Keratinocyte (primary cell): ENCODE data around the gene USH2A. TPM values are rescaled to one million over a fixed set of nuclear protein-coding genes. Genes with fewer than 3 reads are reported as not detected.

Source experiments
- DNase-seq: peaks from one replicate; pipeline ENCODE4 v3.0.0-alpha.2; 2011; ENCODE audit warnings: low read depth, missing footprints, low spot score
- FAIRE-seq: peaks from 2 replicates; lab custom pipeline; 2011; peaks lifted over from hg19 to GRCh38; lab: Jason Lieb, UNC
- H2AFZ ChIP-seq: 2 replicates; pipeline ENCODE4 v1.6.0; 2012; ENCODE audit warnings: low read length, control low read depth, inconsistent platforms; ENCODE audit not compliant: control insufficient read depth
- H3K27ac ChIP-seq: 2 replicates; pipeline ENCODE4 v1.5.1; 2011; ENCODE audit warnings: low read length; ENCODE audit not compliant: control insufficient read depth, insufficient read depth
- H3K27me3 ChIP-seq: 3 replicates; pipeline ENCODE4 v1.6.0; 2011; ENCODE audit warnings: low read length; ENCODE audit not compliant: control insufficient read depth, insufficient read depth; ENCODE audit errors: extremely low read depth
- H3K36me3 ChIP-seq, 2 experiments: 2 replicates in 1 of 2; 3 replicates in 1 of 2; pipeline ENCODE4 v1.5.1; 2011; ENCODE audit warnings: low read length in 2 of 2, mild to moderate bottlenecking in 1 of 2; ENCODE audit not compliant: control insufficient read depth in 2 of 2, insufficient read depth in 2 of 2; ENCODE audit errors: extremely low read depth in 1 of 2
- H3K4me1 ChIP-seq: 3 replicates; pipeline ENCODE4 v1.5.1; 2011; ENCODE audit warnings: low read length; ENCODE audit not compliant: control insufficient read depth, insufficient read depth; ENCODE audit errors: extremely low read depth
- H3K4me2 ChIP-seq: 3 replicates; pipeline ENCODE4 v1.6.0; 2011; ENCODE audit warnings: low read depth, low read length; ENCODE audit not compliant: control insufficient read depth, insufficient read depth; ENCODE audit errors: extremely low read depth
- H3K4me3 ChIP-seq, 3 experiments: fragments of 200-600 bp in 1 of 3; sonication (generic) in 1 of 3; 2 replicates in 2 of 3; 3 replicates in 1 of 3; pipeline ENCODE4 v1.5.1; 2011 to 2016; ENCODE audit warnings: low read length in 3 of 3, mild to moderate bottlenecking in 3 of 3, control low read depth in 2 of 3, inconsistent platforms in 1 of 3, low read depth in 1 of 3, mixed read lengths in 1 of 3, mixed run types in 1 of 3, moderate library complexity in 1 of 3; ENCODE audit not compliant: control insufficient read depth in 2 of 3, insufficient read depth in 2 of 3; ENCODE audit errors: extremely low read depth in 1 of 3
- H3K79me2 ChIP-seq: 2 replicates; pipeline ENCODE4 v1.6.0; 2012; ENCODE audit warnings: low read length; ENCODE audit not compliant: control insufficient read depth, insufficient read depth
- H3K9ac ChIP-seq: 3 replicates; pipeline ENCODE4 v1.6.0; 2011; ENCODE audit warnings: low read length; ENCODE audit not compliant: control insufficient read depth, insufficient read depth; ENCODE audit errors: extremely low read depth
- H3K9me1 ChIP-seq: 3 replicates; pipeline ENCODE4 v1.6.0; 2011; ENCODE audit warnings: low read length; ENCODE audit not compliant: control insufficient read depth, insufficient read depth; ENCODE audit errors: extremely low read depth
- H3K9me3 ChIP-seq: 2 replicates; pipeline ENCODE4 v1.5.1; 2012; ENCODE audit warnings: low read depth, low read length; ENCODE audit not compliant: control insufficient read depth
- H4K20me1 ChIP-seq: 3 replicates; pipeline ENCODE4 v1.6.0; 2011; ENCODE audit warnings: low read length; ENCODE audit not compliant: control insufficient read depth, insufficient read depth; ENCODE audit errors: extremely low read depth
- CTCF ChIP-seq, 3 experiments: IDR thresholded peaks in 1 of 3; conservative IDR thresholded peaks in 1 of 3; optimal IDR thresholded peaks in 1 of 3; 2 replicates in 2 of 3; 3 replicates in 1 of 3; pipeline versions ENCODE3 to v1.5.1; 2011; ENCODE audit warnings: low read length in 3 of 3, mild to moderate bottlenecking in 3 of 3, moderate library complexity in 2 of 3, control low read depth in 1 of 3, inconsistent platforms in 1 of 3; ENCODE audit not compliant: insufficient read depth in 2 of 3; ENCODE audit errors: extremely low read depth in 1 of 3
- EZH2 ChIP-seq: IDR thresholded peaks from one replicate; pipeline ENCODE4 v1.6.1; 2012; ENCODE audit warnings: inconsistent platforms, mild to moderate bottlenecking, low read length, moderate library complexity
- dilution Hi-C: fragments of 300-500 bp; cut with MboI; formaldehyde crosslinking; loops from one replicate; pipeline ENCODE4 v1.7.0; 2020; ENCODE audit warnings: low sequenced_read_pairs; ENCODE audit not compliant: extremely low pct_ligation_motif_present
- polyA plus RNA-seq, 5 experiments: library from polyadenylated mRNA; depleted of rRNA in 3 of 5; stranded (reverse) in 3 of 5; stranded (forward) in 1 of 5; unstranded in 1 of 5; fragments of >200 nt; gene quantifications; 1 replicate in 1 of 5; 2 replicates in 3 of 5; 3 replicates in 1 of 5; pipeline versions ENCODE4 v1.2.1 to v1.2.3, GENCODE V29; 2011 to 2012; ENCODE audit warnings: missing spikeins in 2 of 5, low read depth in 1 of 5, low replicate concordance in 1 of 5

USH2A gene
- polyA plus RNA-seq, 1 donor (not counting 4 experiments of a cell fraction or from before 2014, with no cell fraction given) = not detected

- dilution Hi-C loops = no loop called here
- Histone ChIP-seq H3K27ac (no peak overlapping the region), H3K9me1 (no peaks in the 10 kb centered on the region), H3K9ac (no peak overlapping the region), H3K36me3 (no peaks in the 10 kb centered on the region), H3K4me2 (no peak overlapping the region), H3K4me3 (no peak overlapping the region), H3K79me2 (no peaks in the 10 kb centered on the region), H3K27me3 (no peaks in the 10 kb centered on the region), H3K4me1 (no peaks in the 10 kb centered on the region), H3K9me3 (no peaks in the 10 kb centered on the region), H2AFZ (no peak overlapping the region), H4K20me1 (no peaks in the 10 kb centered on the region)
- no peak for TF ChIP-seq CTCF (optimal IDR thresholded peaks at IDR 0.05 in 1 of 3, IDR thresholded peaks at IDR 0.05 in 1 of 3, conservative IDR thresholded peaks at IDR 0.05 in 1 of 3; ENCODE audit: extremely low read depth in 1 of 3, insufficient read depth in 2 of 3, low read length in 3 of 3)
- TF ChIP-seq EZH2 = no peak
- FAIRE-seq (no peak), DNase-seq (no peak)
Observed at GRCh38 chr1:216379441-216379840, 43.8 kb downstream of the USH2A start.

DNA sequence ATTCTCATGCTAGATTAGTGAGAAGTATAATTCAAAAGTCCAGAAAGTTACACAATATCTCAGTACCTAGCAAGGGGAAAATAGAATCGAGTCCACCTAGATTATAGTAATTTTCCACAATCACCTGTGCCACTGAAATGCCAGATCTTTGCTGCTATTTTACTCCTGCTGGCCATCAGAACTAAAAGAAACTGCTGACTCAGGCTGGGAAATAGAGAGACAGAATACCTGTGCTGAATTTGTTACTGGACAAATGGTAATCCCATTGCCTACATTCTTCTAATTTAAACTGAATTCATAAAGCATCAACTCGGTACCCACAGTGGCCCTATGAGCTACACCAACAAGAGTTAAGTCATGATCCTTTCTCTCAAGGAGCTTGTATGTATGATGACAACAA is 55.0 kb downstream of the USH2A start:
- dilution Hi-C loops = no loop called here
- no peak for FAIRE-seq
- no peak for DNase-seq
- Histone ChIP-seq H3K27me3 (no peaks in the 10 kb centered on the region), H3K27ac (no peak overlapping the region), H3K4me2 (no peak overlapping the region), H3K4me3 (no peak overlapping the region), H3K9me3 (no peaks in the 10 kb centered on the region), H3K9me1 (no peaks in the 10 kb centered on the region), H3K36me3 (no peaks in the 10 kb centered on the region), H2AFZ (no peak overlapping the region), H3K4me1 (no peaks in the 10 kb centered on the region), H4K20me1 (no peaks in the 10 kb centered on the region), H3K79me2 (no peaks in the 10 kb centered on the region), H3K9ac (no peak overlapping the region)
- TF ChIP-seq EZH2 (no peak), CTCF (optimal IDR thresholded peaks at IDR 0.05 in 1 of 3, IDR thresholded peaks at IDR 0.05 in 1 of 3, conservative IDR thresholded peaks at IDR 0.05 in 1 of 3; ENCODE audit: extremely low read depth in 1 of 3, insufficient read depth in 2 of 3, low read length in 3 of 3) (no peak)
